NCI-H2196 treated with DMSO at 0.1 percent for 48 hours (cell line): ENCODE measurements around the gene LRRC43.
"Not testable (repeated sequence)": the region's sequence is repeated elsewhere in the genome, so short reads cannot be mapped to it uniquely, and the experiment has no call there.

Source experiments
- DNase-seq: peaks from one replicate; lab custom pipeline; 2025; ENCODE audit not compliant: unreplicated experiment; lab: John Stamatoyannopoulos, UW

LRRC43 gene

GRCh38 chr12:122190842-122191668 is 8.1 kb downstream of the LRRC43 start:
- peak; percentile 22 for DNase-seq

- DNase-seq, result no peak
Measured at GRCh38 chr12:122192441-122192840, 9.5 kb downstream of the LRRC43 start.

- no peak for DNase-seq
Measured at GRCh38 chr12:122194804-122195203, 11.9 kb downstream of the LRRC43 start.

GRCh38 chr12:122195405-122195804 is 12.5 kb downstream of the LRRC43 start:
- DNase-seq, result no peak

GRCh38 chr12:122197612-122197966 is 14.7 kb downstream of the LRRC43 start:
- no peak for DNase-seq

- DNase-seq, result no peak
Measured at GRCh38 chr12:122199484-122200355, 16.8 kb downstream of the LRRC43 start.

GRCh38 chr12:122200541-122201175 is 17.7 kb downstream of the LRRC43 start:
- DNase-seq, result no peak

GRCh38 chr12:122201381-122201780 is 18.5 kb downstream of the LRRC43 start:
- DNase-seq, result no peak

GRCh38 chr12:122202017-122202416 is 19.1 kb downstream of the LRRC43 start:
- no peak for DNase-seq

- not testable (repeated sequence) for DNase-seq
Measured at GRCh38 chr12:122202811-122203210, 19.9 kb downstream of the LRRC43 start.

- peak; percentile 64 for DNase-seq
Measured at GRCh38 chr12:122203301-122204166, 20.6 kb downstream of the LRRC43 start, which contains the start of gene B3GNT4. TSS of gene B3GNT4 (plus strand) at chr12:122203709. CDS start at chr12:122204619, 910 bp downstream.

- no peak for DNase-seq
Measured at GRCh38 chr12:122204167-122205052, 21.5 kb downstream of the LRRC43 start.

GRCh38 chr12:122205053-122205925 is 22.4 kb downstream of the LRRC43 start:
- DNase-seq, result no peak

GRCh38 chr12:122206111-122206881 is 23.4 kb downstream of the LRRC43 start:
- no peak for DNase-seq

GRCh38 chr12:122206976-122207375 is 24.1 kb downstream of the LRRC43 start:
- DNase-seq, result no peak

GRCh38 chr12:122207391-122207790 is 24.5 kb downstream of the LRRC43 start:
- DNase-seq, result no peak

GRCh38 chr12:122208073-122208820 is 25.3 kb downstream of the LRRC43 start:
- DNase-seq, result no peak
